ENCODE measurements around the gene TEKT2. TPM values are rescaled to one million over a fixed set of nuclear protein-coding genes. Genes with fewer than 3 reads are reported as not detected.

Gene TEKT2
- total and polyA plus RNA-seq, 5 donors from 2014 or later, result 0.81 TPM; not detected in 4

DNA sequence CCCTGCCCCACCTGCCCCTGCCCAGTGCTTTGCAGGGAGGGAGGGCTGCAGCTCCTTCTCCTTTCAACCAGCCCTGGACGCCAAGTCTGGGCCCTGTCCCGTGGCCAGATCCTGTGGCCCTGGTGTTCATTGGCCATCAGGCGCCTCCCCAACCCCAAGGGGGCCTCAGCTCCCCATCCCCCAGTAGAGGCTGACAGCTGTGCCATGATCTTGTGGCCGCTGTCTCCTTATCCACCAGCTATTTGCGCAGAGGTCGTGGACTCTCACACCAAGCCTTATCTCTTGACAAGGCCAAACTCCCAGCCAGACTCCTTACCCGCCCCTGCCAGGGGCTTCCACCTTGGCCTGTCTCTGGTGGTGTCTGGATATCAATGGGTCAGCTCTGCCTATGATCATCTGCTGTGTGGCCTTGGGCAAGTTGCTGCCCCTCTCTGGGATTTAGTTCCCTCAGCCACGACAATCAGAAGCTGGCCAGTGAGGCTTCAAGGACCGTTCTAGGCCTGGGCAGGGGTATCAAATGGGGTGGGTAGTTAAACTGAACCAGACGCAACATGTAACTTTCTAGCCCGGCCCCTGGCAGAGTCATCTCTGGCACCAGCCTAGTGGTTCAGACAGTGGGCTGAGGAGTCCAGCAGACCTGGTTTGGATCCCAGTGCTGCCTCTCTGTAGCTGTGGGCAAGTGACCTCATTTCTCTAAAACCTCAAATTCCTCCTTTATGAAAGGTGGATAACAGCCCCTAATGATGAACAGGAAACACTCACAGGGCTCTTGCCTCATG, 44.4 kb downstream of the TEKT2 start:
- Histone ChIP-seq H3K27me3 (ENCODE audit: control insufficient read depth, insufficient read depth, low read length) (peaks cover 3% of the 10 kb centered on the region), H3K9me3 (ENCODE audit: control insufficient read depth in 2 of 2, low read length in 2 of 2) (no peaks in the 10 kb centered on the region), H3K27ac (ENCODE audit: insufficient read depth, low read length, poor library complexity, severe bottlenecking) (no peak overlapping the region), H3K4me1 (ENCODE audit: control insufficient read depth, insufficient read depth, low read length, poor library complexity, severe bottlenecking) (no peaks in the 10 kb centered on the region), H3K36me3 (ENCODE audit: control insufficient read depth, insufficient read depth, low read length) (no peaks in the 10 kb centered on the region), H3K4me3 (ENCODE audit: low read depth, low read length) (no peak overlapping the region)
- Mint-ChIP-seq H3K4me1 (peaks cover 0 to 18% (median 6%) of the 10 kb centered on the region in 4 donors), H3K27me3 (peaks cover 29% of the 10 kb centered on the region), H3K9me3 (peaks cover 0 to 2% (median 0%) of the 10 kb centered on the region in 7 donors), H3K27ac (no peak overlapping the region), H3K36me3 (no peaks in the 10 kb centered on the region), H3K4me3 (no peak overlapping the region)
- ATAC-seq (ENCODE audit: low read depth in 2 of 2) (no peak), DNase-seq (no peak)

DNA sequence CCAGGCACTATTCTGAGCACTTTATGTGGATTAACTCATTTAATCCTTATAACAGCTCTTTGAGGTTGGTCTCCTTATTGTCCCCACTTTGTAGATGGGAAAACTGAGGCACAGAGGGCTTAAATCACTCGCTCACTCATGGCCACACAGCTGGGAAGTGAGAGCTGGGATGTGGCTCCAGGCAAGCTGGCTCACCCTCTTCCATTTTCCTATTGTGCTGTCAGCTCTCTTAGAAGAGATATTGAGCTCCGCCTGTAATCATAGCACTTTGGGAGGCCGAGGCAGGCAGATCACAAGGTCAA, 45.0 kb downstream of the TEKT2 start:
- Mint-ChIP-seq H3K27ac (peak overlapping the region in 1 of 3 donors; percentile 83), H3K36me3 (no peaks in the 10 kb centered on the region), H3K9me3 (peaks cover 0 to 2% (median 0%) of the 10 kb centered on the region in 7 donors), H3K27me3 (peaks cover 23% of the 10 kb centered on the region), H3K4me1 (peaks cover 0 to 15% (median 2%) of the 10 kb centered on the region in 4 donors), H3K4me3 (no peak overlapping the region)
- Histone ChIP-seq H3K9me3 (ENCODE audit: control insufficient read depth in 2 of 2, low read length in 2 of 2) (no peaks in the 10 kb centered on the region), H3K4me3 (ENCODE audit: low read depth, low read length) (no peak overlapping the region), H3K27me3 (ENCODE audit: control insufficient read depth, insufficient read depth, low read length) (no peaks in the 10 kb centered on the region), H3K27ac (ENCODE audit: insufficient read depth, low read length, poor library complexity, severe bottlenecking) (no peak overlapping the region), H3K36me3 (ENCODE audit: control insufficient read depth, insufficient read depth, low read length) (no peaks in the 10 kb centered on the region), H3K4me1 (ENCODE audit: control insufficient read depth, insufficient read depth, low read length, poor library complexity, severe bottlenecking) (no peaks in the 10 kb centered on the region)
- no peak for DNase-seq
- no peak for ATAC-seq (ENCODE audit: low read depth in 2 of 2)

DNA sequence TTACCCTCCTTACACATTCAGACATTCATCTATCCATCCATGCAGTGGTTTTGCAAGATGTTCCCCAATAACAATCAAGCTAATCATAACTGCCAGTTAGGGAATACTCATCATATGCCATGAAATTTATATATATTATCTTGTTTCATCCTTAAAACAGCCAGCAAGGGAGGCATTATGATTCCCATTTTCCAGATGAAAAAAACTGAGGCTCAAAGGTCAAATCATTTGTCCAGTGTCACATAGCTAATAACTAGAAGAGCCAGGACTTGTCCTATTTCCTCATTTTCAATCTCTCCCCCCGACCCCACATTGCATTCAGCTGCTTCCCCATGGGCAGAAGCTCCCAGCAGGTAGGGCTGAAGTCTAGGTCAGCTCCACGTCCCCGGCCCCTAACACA, 48.1 kb downstream of the TEKT2 start:
- no peak for DNase-seq
- no peaks in the 10 kb centered on the region for H3K9me3 Mint-ChIP-seq
- H3K27me3 ChIP-seq (ENCODE audit: control insufficient read depth, insufficient read depth, low read length), result no peaks in the 10 kb centered on the region
- H3K36me3 ChIP-seq (ENCODE audit: control insufficient read depth, insufficient read depth, low read length), result peaks cover 11% of the 10 kb centered on the region
- no peaks in the 10 kb centered on the region for H3K4me1 Mint-ChIP-seq
- no peak overlapping the region for H3K27ac ChIP-seq (ENCODE audit: insufficient read depth, low read length, poor library complexity, severe bottlenecking)
- no peak overlapping the region for H3K27ac Mint-ChIP-seq
- ATAC-seq (ENCODE audit: low read depth in 2 of 2), result no peak
- peaks cover 6% of the 10 kb centered on the region for H3K27me3 Mint-ChIP-seq
- H3K4me3 ChIP-seq (ENCODE audit: low read depth, low read length), result no peak overlapping the region
- no peak overlapping the region for H3K4me3 Mint-ChIP-seq
- no peaks in the 10 kb centered on the region for H3K4me1 ChIP-seq (ENCODE audit: control insufficient read depth, insufficient read depth, low read length, poor library complexity, severe bottlenecking)
- H3K36me3 Mint-ChIP-seq, result peaks cover 8% of the 10 kb centered on the region
- H3K9me3 ChIP-seq (ENCODE audit: control insufficient read depth in 2 of 2, low read length in 2 of 2), result no peaks in the 10 kb centered on the region

- H3K4me3 ChIP-seq (ENCODE audit: low read depth, low read length), result no peak overlapping the region
- no peaks in the 10 kb centered on the region for H3K4me1 Mint-ChIP-seq
- H3K36me3 Mint-ChIP-seq, result peaks cover 18% of the 10 kb centered on the region
- no peak for DNase-seq
- H3K27ac Mint-ChIP-seq, result no peak overlapping the region
- no peaks in the 10 kb centered on the region for H3K4me1 ChIP-seq (ENCODE audit: control insufficient read depth, insufficient read depth, low read length, poor library complexity, severe bottlenecking)
- no peak overlapping the region for H3K27ac ChIP-seq (ENCODE audit: insufficient read depth, low read length, poor library complexity, severe bottlenecking)
- H3K9me3 ChIP-seq (ENCODE audit: control insufficient read depth in 2 of 2, low read length in 2 of 2), result no peaks in the 10 kb centered on the region
- H3K27me3 Mint-ChIP-seq, result no peaks in the 10 kb centered on the region
- H3K36me3 ChIP-seq (ENCODE audit: control insufficient read depth, insufficient read depth, low read length), result peaks cover 26% of the 10 kb centered on the region
- no peaks in the 10 kb centered on the region for H3K9me3 Mint-ChIP-seq
- H3K27me3 ChIP-seq (ENCODE audit: control insufficient read depth, insufficient read depth, low read length), result no peaks in the 10 kb centered on the region
- H3K4me3 Mint-ChIP-seq, result no peak overlapping the region
- ATAC-seq (ENCODE audit: low read depth in 2 of 2), result no peak
These were observed 49.6 kb downstream of the TEKT2 start for GRCh38 chr1:36133484-36133883.

- Mint-ChIP-seq H3K4me3 (peak overlapping the region in 1 of 4 donors; percentile 28), H3K27ac (no peak overlapping the region), H3K4me1 (no peaks in the 10 kb centered on the region), H3K36me3 (peaks cover 20% of the 10 kb centered on the region), H3K27me3 (no peaks in the 10 kb centered on the region), H3K9me3 (no peaks in the 10 kb centered on the region)
- H3K27ac ChIP-seq (ENCODE audit: insufficient read depth, low read length, poor library complexity, severe bottlenecking), result no peak overlapping the region
- ATAC-seq (ENCODE audit: low read depth in 2 of 2), result no peak
- no peaks in the 10 kb centered on the region for H3K27me3 ChIP-seq (ENCODE audit: control insufficient read depth, insufficient read depth, low read length)
- no peaks in the 10 kb centered on the region for H3K9me3 ChIP-seq (ENCODE audit: control insufficient read depth in 2 of 2, low read length in 2 of 2)
- H3K4me3 ChIP-seq (ENCODE audit: low read depth, low read length), result no peak overlapping the region
- no peak for DNase-seq
- H3K4me1 ChIP-seq (ENCODE audit: control insufficient read depth, insufficient read depth, low read length, poor library complexity, severe bottlenecking), result no peaks in the 10 kb centered on the region
- H3K36me3 ChIP-seq (ENCODE audit: control insufficient read depth, insufficient read depth, low read length), result peaks cover 26% of the 10 kb centered on the region
These were observed 50.1 kb downstream of the TEKT2 start for GRCh38 chr1:36134031-36134430.

DNA sequence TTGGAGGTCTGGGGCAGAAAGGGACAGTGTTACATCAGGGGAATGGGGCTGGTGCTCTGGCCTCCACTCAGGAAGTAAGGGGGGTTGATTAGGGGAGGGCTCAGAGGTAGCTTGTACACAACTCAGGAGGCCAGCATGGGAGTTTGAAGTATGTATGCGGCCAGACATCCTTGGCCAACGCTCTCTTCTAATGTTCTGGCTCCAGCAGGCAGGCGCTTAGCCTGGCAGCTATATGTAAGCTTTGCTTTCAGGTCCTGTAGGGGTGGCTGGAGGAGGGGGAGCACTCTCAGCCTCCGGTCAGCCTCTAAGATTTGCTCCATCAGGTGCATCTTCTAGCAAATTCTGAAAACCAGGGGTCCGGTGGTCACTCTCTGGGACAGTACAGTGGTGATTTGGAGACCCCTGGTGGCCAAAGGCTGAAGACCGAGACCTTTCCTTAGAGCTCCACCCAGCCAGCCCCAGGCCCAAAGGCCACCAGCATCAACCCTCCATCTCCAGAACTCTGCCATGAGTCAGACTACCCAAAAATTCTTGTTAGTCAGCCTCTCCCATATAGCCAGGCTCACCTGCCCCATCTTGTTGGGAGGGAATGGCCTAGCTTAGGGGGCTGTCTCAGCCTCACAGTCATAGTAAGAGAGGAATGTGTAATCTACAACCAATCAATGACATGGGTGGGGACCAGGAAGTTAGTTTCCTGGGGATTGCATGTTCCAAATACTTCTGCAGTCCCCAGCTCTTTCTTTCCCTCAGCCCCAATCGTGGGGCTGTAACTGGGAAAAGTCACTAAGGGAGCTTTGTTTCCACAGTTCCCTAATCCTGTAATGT, 50.8 kb downstream of the TEKT2 start:
- Histone ChIP-seq H3K4me1 (ENCODE audit: control insufficient read depth, insufficient read depth, low read length, poor library complexity, severe bottlenecking) (no peaks in the 10 kb centered on the region), H3K27me3 (ENCODE audit: control insufficient read depth, insufficient read depth, low read length) (no peaks in the 10 kb centered on the region), H3K4me3 (ENCODE audit: low read depth, low read length) (no peak overlapping the region), H3K9me3 (ENCODE audit: control insufficient read depth in 2 of 2, low read length in 2 of 2) (no peaks in the 10 kb centered on the region), H3K36me3 (ENCODE audit: control insufficient read depth, insufficient read depth, low read length) (peaks cover 32% of the 10 kb centered on the region), H3K27ac (ENCODE audit: insufficient read depth, low read length, poor library complexity, severe bottlenecking) (no peak overlapping the region)
- Mint-ChIP-seq H3K4me3 (no peak overlapping the region), H3K27ac (peak overlapping the region in 1 of 3 donors; percentile 42), H3K4me1 (peaks cover 0 to 2% (median 0%) of the 10 kb centered on the region in 4 donors), H3K9me3 (no peaks in the 10 kb centered on the region), H3K27me3 (no peaks in the 10 kb centered on the region), H3K36me3 (peaks cover 20% of the 10 kb centered on the region)
- no peak for DNase-seq
- no peak for ATAC-seq (ENCODE audit: low read depth in 2 of 2)

DNA sequence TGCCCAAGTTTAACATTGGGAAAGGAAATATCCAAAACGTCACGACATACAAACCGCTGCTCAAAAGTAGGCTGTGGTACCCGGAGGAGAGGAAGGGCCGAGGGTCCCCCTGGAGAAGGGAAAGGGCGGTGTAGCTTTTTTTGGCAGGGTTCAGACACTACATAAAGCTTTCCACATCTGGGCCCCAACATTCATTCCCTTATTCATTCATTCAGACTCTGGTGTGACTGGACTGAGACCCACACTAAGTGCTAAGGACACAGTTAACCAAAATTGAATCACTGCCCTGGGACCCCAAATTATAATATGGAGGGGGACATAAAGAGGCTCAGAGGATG, 51.4 kb downstream of the TEKT2 start:
- ATAC-seq (ENCODE audit: low read depth in 2 of 2), result no peak
- Histone ChIP-seq H3K4me1 (ENCODE audit: control insufficient read depth, insufficient read depth, low read length, poor library complexity, severe bottlenecking) (no peaks in the 10 kb centered on the region), H3K27ac (ENCODE audit: insufficient read depth, low read length, poor library complexity, severe bottlenecking) (no peak overlapping the region), H3K9me3 (ENCODE audit: control insufficient read depth in 2 of 2, low read length in 2 of 2) (no peaks in the 10 kb centered on the region), H3K27me3 (ENCODE audit: control insufficient read depth, insufficient read depth, low read length) (no peaks in the 10 kb centered on the region), H3K4me3 (ENCODE audit: low read depth, low read length) (no peak overlapping the region), H3K36me3 (ENCODE audit: control insufficient read depth, insufficient read depth, low read length) (peaks cover 37% of the 10 kb centered on the region)
- no peak for DNase-seq
- H3K36me3 Mint-ChIP-seq, result peaks cover 23% of the 10 kb centered on the region
- peak overlapping the region; percentile 50 to 56 (median 52) for H3K27ac Mint-ChIP-seq
- H3K4me1 Mint-ChIP-seq, result peaks cover 0 to 7% (median 2%) of the 10 kb centered on the region in 4 donors
- H3K4me3 Mint-ChIP-seq, result no peak overlapping the region
- no peaks in the 10 kb centered on the region for H3K27me3 Mint-ChIP-seq
- no peaks in the 10 kb centered on the region for H3K9me3 Mint-ChIP-seq
